HCT116 (cell line): ENCODE data around the gene ETHE1.

Experiments
- CTCF ChIP-seq, 3 experiments: fragments of 200-600 bp in 1 of 3; sonication (generic) in 1 of 3; IDR thresholded peaks in 2 of 3; conservative IDR thresholded peaks in 1 of 3; 2 replicates each; pipeline ENCODE4 v1.5.1; 2012 to 2017; ENCODE audit warnings: low read depth in 2 of 3, low read length in 2 of 3, antibody characterized with exemption in 1 of 3, borderline replicate concordance in 1 of 3, control low read depth in 1 of 3, mild to moderate bottlenecking in 1 of 3, mixed read lengths in 1 of 3, mixed run types in 1 of 3, moderate library complexity in 1 of 3; ENCODE audit not compliant: insufficient read depth in 1 of 3
- EGR1 ChIP-seq: IDR thresholded peaks from 2 replicates; pipeline ENCODE4 v1.6.1; 2012; ENCODE audit warnings: low read depth
- EZH2 ChIP-seq: fragments of 200-600 bp; sonication (generic); IDR thresholded peaks from 2 replicates; pipeline ENCODE4 v1.6.1; 2017; ENCODE audit warnings: antibody characterized with exemption, mixed run types
- EZH2phosphoT487 ChIP-seq: fragments of 200-600 bp; IDR thresholded peaks from 2 replicates; pipeline ENCODE4 v1.6.1; 2018; ENCODE audit warnings: antibody characterized with exemption, borderline replicate concordance
- POLR2A ChIP-seq: IDR thresholded peaks from 2 replicates; pipeline ENCODE4 v1.7.0; 2011; ENCODE audit warnings: borderline replicate concordance; ENCODE audit not compliant: insufficient read depth, insufficient read length; ENCODE audit errors: extremely low read depth
- POLR2AphosphoS5 ChIP-seq: IDR thresholded peaks from 2 replicates; pipeline ENCODE4 v1.6.1; 2011; ENCODE audit warnings: mild to moderate bottlenecking, low read depth, low read length, moderate library complexity
- SP1 ChIP-seq: IDR thresholded peaks from 2 replicates; pipeline ENCODE4 v1.6.1; 2012; ENCODE audit warnings: low read depth
- SRF ChIP-seq: IDR thresholded peaks from 2 replicates; pipeline ENCODE4 v1.6.1; 2012; ENCODE audit warnings: low read depth
- YY1 ChIP-seq: IDR thresholded peaks from 2 replicates; pipeline ENCODE4 v1.6.1; 2011; ENCODE audit warnings: low read length, low read depth, moderate library complexity, mild to moderate bottlenecking; ENCODE audit not compliant: insufficient replicate concordance; ENCODE audit errors: extremely low read depth
- TF ChIP-seq, protein P1 (sequence below): IDR thresholded peaks from 2 replicates; pipeline ENCODE4 v1.6.1; 2012; ENCODE audit warnings: low read depth
- TF ChIP-seq, protein P2 (sequence below): IDR thresholded peaks from 2 replicates; pipeline ENCODE4 v1.6.1; 2012
- TF ChIP-seq, protein P3 (sequence below): IDR thresholded peaks from 2 replicates; pipeline ENCODE4 v1.6.1; 2011; ENCODE audit warnings: mild to moderate bottlenecking, low read length, moderate library complexity; ENCODE audit not compliant: insufficient replicate concordance; ENCODE audit errors: extremely low read depth

- no peak for TF ChIP-seq SRF
- no peak for TF ChIP-seq YY1
- no peak for TF ChIP-seq EGR1
- TF ChIP-seq SP1, result no peak
- TF ChIP-seq POLR2A, result no peak
- TF ChIP-seq, protein P1, sequence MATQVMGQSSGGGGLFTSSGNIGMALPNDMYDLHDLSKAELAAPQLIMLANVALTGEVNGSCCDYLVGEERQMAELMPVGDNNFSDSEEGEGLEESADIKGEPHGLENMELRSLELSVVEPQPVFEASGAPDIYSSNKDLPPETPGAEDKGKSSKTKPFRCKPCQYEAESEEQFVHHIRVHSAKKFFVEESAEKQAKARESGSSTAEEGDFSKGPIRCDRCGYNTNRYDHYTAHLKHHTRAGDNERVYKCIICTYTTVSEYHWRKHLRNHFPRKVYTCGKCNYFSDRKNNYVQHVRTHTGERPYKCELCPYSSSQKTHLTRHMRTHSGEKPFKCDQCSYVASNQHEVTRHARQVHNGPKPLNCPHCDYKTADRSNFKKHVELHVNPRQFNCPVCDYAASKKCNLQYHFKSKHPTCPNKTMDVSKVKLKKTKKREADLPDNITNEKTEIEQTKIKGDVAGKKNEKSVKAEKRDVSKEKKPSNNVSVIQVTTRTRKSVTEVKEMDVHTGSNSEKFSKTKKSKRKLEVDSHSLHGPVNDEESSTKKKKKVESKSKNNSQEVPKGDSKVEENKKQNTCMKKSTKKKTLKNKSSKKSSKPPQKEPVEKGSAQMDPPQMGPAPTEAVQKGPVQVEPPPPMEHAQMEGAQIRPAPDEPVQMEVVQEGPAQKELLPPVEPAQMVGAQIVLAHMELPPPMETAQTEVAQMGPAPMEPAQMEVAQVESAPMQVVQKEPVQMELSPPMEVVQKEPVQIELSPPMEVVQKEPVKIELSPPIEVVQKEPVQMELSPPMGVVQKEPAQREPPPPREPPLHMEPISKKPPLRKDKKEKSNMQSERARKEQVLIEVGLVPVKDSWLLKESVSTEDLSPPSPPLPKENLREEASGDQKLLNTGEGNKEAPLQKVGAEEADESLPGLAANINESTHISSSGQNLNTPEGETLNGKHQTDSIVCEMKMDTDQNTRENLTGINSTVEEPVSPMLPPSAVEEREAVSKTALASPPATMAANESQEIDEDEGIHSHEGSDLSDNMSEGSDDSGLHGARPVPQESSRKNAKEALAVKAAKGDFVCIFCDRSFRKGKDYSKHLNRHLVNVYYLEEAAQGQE, result no peak
- no peak for TF ChIP-seq CTCF (IDR thresholded peaks at IDR 0.05 in 2 of 3, conservative IDR thresholded peaks at IDR 0.05 in 1 of 3; ENCODE audit: borderline replicate concordance in 1 of 3, insufficient read depth in 1 of 3, low read depth in 2 of 3, low read length in 2 of 3)
- TF ChIP-seq, protein P2, sequence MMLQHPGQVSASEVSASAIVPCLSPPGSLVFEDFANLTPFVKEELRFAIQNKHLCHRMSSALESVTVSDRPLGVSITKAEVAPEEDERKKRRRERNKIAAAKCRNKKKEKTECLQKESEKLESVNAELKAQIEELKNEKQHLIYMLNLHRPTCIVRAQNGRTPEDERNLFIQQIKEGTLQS, result no peak
- no peak for TF ChIP-seq POLR2AphosphoS5
- no peak for TF ChIP-seq EZH2
- no peak for TF ChIP-seq EZH2phosphoT487
- TF ChIP-seq, protein P3, sequence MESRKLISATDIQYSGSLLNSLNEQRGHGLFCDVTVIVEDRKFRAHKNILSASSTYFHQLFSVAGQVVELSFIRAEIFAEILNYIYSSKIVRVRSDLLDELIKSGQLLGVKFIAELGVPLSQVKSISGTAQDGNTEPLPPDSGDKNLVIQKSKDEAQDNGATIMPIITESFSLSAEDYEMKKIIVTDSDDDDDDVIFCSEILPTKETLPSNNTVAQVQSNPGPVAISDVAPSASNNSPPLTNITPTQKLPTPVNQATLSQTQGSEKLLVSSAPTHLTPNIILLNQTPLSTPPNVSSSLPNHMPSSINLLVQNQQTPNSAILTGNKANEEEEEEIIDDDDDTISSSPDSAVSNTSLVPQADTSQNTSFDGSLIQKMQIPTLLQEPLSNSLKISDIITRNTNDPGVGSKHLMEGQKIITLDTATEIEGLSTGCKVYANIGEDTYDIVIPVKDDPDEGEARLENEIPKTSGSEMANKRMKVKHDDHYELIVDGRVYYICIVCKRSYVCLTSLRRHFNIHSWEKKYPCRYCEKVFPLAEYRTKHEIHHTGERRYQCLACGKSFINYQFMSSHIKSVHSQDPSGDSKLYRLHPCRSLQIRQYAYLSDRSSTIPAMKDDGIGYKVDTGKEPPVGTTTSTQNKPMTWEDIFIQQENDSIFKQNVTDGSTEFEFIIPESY, result no peak
Measured at GRCh38 chr19:43499042-43499441, 28.0 kb downstream of the ETHE1 start.
